ENCODE data around the gene CCDC28B. TPM values are rescaled to one million over a fixed set of nuclear protein-coding genes. Genes with fewer than 3 reads are reported as not detected.

Gene CCDC28B
- total and polyA plus RNA-seq, 2 of the 13 experiments (the other 11 are each of a cell fraction or from before 2014, with no cell fraction given), result 2.6 to 3.5 TPM

DNA sequence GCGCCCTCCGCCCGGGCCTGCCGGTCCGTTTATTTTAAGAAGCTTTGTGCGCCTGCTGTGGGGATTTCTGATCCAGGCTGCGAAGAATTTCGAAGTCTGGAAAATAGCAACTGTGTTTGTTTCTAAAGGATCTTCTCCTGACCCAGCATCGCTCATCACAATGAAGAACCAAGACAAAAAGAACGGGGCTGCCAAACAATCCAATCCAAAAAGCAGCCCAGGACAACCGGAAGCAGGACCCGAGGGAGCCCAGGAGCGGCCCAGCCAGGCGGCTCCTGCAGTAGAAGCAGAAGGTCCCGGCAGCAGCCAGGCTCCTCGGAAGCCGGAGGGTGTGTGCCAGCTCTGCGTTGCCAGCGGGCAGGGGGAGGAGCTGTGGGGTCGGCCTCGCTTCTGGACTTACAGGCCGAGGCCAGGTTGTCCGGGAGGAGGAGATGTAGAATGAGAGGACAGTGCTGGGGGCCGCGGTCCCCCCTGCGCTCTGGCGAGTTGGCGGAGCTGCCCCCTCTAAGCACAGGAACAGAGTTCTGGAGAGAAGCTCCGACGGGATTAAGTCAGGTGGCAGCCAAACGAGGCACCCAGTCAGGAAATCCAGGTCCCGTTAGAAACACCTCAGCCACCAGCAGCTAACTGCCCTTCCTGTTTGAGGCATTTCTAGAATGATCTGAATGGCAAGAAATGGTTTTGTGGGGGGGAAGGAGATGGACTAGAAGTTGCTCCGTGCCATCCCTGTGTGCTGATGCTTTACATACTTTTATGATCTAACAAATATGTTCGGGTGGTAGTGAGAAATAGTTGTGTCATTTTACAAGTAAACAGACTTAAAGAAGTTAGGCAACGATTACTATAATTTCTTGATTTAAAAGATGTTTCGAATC is 20.0 kb upstream of the CCDC28B start (continued):
- TF ChIP-seq ZNF225 (CRISPR knock-in tag; IDR thresholded peaks at IDR 0.05), result peak; percentile 30; the same call in 1 of the 2 replicates
- TF ChIP-seq SMAD3 (CRISPR knock-in tag; IDR thresholded peaks at IDR 0.05), result no peak
- peak; percentile 33 for TF ChIP-seq NAIF1 (CRISPR knock-in tag; IDR thresholded peaks at IDR 0.05; ENCODE audit: borderline replicate concordance)
- TF ChIP-seq GZF1 (CRISPR knock-in tag; IDR thresholded peaks at IDR 0.05), result no peak
- TF ChIP-seq CREB1 (IDR thresholded peaks at IDR 0.05), result no peak
- 0 out of 2 replicates have a peak, but pooled peaks have one; percentile 26 for TF ChIP-seq CREB1 (CRISPR knock-in tag; IDR thresholded peaks at IDR 0.05)
- TF ChIP-seq, protein P1, sequence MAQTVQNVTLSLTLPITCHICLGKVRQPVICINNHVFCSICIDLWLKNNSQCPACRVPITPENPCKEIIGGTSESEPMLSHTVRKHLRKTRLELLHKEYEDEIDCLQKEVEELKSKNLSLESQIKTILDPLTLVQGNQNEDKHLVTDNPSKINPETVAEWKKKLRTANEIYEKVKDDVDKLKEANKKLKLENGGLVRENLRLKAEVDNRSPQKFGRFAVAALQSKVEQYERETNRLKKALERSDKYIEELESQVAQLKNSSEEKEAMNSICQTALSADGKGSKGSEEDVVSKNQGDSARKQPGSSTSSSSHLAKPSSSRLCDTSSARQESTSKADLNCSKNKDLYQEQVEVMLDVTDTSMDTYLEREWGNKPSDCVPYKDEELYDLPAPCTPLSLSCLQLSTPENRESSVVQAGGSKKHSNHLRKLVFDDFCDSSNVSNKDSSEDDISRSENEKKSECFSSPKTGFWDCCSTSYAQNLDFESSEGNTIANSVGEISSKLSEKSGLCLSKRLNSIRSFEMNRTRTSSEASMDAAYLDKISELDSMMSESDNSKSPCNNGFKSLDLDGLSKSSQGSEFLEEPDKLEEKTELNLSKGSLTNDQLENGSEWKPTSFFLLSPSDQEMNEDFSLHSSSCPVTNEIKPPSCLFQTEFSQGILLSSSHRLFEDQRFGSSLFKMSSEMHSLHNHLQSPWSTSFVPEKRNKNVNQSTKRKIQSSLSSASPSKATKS (CRISPR knock-in tag; IDR thresholded peaks at IDR 0.05), result peak; percentile 10; the same call in 1 of the 2 replicates
- TF ChIP-seq GABPA (IDR thresholded peaks at IDR 0.05; ENCODE audit: low read depth, low read length), result no peak
- peak; percentile 19; the same call in 1 of the 2 replicates for TF ChIP-seq GABPA (CRISPR knock-in tag; IDR thresholded peaks at IDR 0.05; ENCODE audit: low read depth)
- peak; percentile 78 for TF ChIP-seq KMT2A (CRISPR knock-in tag; IDR thresholded peaks at IDR 0.05)
- 0 out of 2 replicates have a peak, but pooled peaks have one; percentile 4 for TF ChIP-seq ZNF569 (CRISPR knock-in tag; IDR thresholded peaks at IDR 0.05; ENCODE audit: borderline replicate concordance)
- peak; percentile 74; the same call in 1 of the 2 replicates for TF ChIP-seq HNRNPL (IDR thresholded peaks at IDR 0.05; ENCODE audit: low read depth, low read length)
- TF ChIP-seq ZSCAN31 (CRISPR knock-in tag; IDR thresholded peaks at IDR 0.05; ENCODE audit: low read depth), result no peak
- peak; percentile 44; the same call in 1 of the 2 replicates for TF ChIP-seq GFI1 (CRISPR knock-in tag; IDR thresholded peaks at IDR 0.05; ENCODE audit: borderline replicate concordance)
- TF ChIP-seq KDM4B (CRISPR knock-in tag; IDR thresholded peaks at IDR 0.05), result 0 out of 2 replicates have a peak, but pooled peaks have one; percentile 11
- TF ChIP-seq, protein P2, sequence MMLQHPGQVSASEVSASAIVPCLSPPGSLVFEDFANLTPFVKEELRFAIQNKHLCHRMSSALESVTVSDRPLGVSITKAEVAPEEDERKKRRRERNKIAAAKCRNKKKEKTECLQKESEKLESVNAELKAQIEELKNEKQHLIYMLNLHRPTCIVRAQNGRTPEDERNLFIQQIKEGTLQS (CRISPR knock-in tag; IDR thresholded peaks at IDR 0.05), result no peak
- TF ChIP-seq ZNF501 (CRISPR knock-in tag; IDR thresholded peaks at IDR 0.05), result peak; percentile 64
- peak; percentile 3; the same call in 1 of the 2 replicates for TF ChIP-seq NR2F2 (IDR thresholded peaks at IDR 0.05; ENCODE audit: borderline replicate concordance, low read depth)
- TF ChIP-seq GLI4 (CRISPR knock-in tag; IDR thresholded peaks at IDR 0.05; ENCODE audit: borderline replicate concordance), result 0 out of 2 replicates have a peak, but pooled peaks have one; percentile 57
- 0 out of 2 replicates have a peak, but pooled peaks have one; percentile 49 for TF ChIP-seq GATAD2A (CRISPR knock-in tag; IDR thresholded peaks at IDR 0.05)
- TF ChIP-seq FLYWCH1 (CRISPR knock-in tag; IDR thresholded peaks at IDR 0.05), result no peak
- no peak for TF ChIP-seq ATF1 (CRISPR knock-in tag; IDR thresholded peaks at IDR 0.05)
- no peak for TF ChIP-seq SRSF4 (IDR thresholded peaks at IDR 0.05; ENCODE audit: low read depth, low read length, poor library complexity, severe bottlenecking)
- TF ChIP-seq, protein P3, sequence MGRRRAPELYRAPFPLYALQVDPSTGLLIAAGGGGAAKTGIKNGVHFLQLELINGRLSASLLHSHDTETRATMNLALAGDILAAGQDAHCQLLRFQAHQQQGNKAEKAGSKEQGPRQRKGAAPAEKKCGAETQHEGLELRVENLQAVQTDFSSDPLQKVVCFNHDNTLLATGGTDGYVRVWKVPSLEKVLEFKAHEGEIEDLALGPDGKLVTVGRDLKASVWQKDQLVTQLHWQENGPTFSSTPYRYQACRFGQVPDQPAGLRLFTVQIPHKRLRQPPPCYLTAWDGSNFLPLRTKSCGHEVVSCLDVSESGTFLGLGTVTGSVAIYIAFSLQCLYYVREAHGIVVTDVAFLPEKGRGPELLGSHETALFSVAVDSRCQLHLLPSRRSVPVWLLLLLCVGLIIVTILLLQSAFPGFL (CRISPR knock-in tag; IDR thresholded peaks at IDR 0.05), result no peak
- TF ChIP-seq, protein P4, sequence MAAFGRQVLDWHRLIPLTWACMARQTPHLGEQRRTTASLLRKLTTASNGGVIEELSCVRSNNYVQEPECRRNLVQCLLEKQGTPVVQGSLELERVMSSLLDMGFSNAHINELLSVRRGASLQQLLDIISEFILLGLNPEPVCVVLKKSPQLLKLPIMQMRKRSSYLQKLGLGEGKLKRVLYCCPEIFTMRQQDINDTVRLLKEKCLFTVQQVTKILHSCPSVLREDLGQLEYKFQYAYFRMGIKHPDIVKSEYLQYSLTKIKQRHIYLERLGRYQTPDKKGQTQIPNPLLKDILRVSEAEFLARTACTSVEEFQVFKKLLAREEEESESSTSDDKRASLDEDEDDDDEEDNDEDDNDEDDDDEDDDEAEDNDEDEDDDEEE (CRISPR knock-in tag; IDR thresholded peaks at IDR 0.05), result peak; percentile 10; the same call in 1 of the 2 replicates
- peak; percentile 10; the same call in 1 of the 2 replicates for TF ChIP-seq ZNF121 (CRISPR knock-in tag; IDR thresholded peaks at IDR 0.05)
- 0 out of 2 replicates have a peak, but pooled peaks have one; percentile 40 for TF ChIP-seq ZFP1 (CRISPR knock-in tag; IDR thresholded peaks at IDR 0.05)
